K562 (cell line): ENCODE data around the gene LPCAT1. TPM values are rescaled to one million over a fixed set of nuclear protein-coding genes. Genes with fewer than 3 reads are reported as not detected.

Source experiments
- ATAC-seq: fragments of 200-7000 bp; cut with Tn5 transposase; 3 replicates; pipeline ENCODE4 v1.9.1; 2020; ENCODE audit warnings: moderate library complexity
- BruUV-seq: library from RNA; stranded (reverse); fragments of 400-500 nt; replicated peaks from 2 replicates; lab custom pipeline; 2021; lab: Mats Ljungman, UMichigan
- CTCF ChIA-PET: fragments of 300-600 bp; formaldehyde crosslinking; extraction: SDS; loops from one replicate; lab custom pipeline; 2021; ENCODE audit warnings: low intra/inter-chr PET ratio; lab: Yijun Ruan, JAX
- POLR2A ChIA-PET: fragments of 300-600, 350-650 bp; sonication (Branson Sonifier 250); formaldehyde crosslinking; extraction: SDS; loops from one replicate; lab custom pipeline; 2021; ENCODE audit warnings: antibody characterized with exemption, inconsistent platforms; lab: Yijun Ruan, JAX
- DNase-seq, 4 experiments: peaks; one replicate each; pipeline versions ENCODE4 v3.0.0 to v3.0.0-alpha.2; 2011 to 2018; ENCODE audit warnings: low spot score in 3 of 4, mixed read lengths in 3 of 4; ENCODE audit errors: extremely low read depth in 1 of 4
- FAIRE-seq: peaks from 2 replicates; lab custom pipeline; 2011; peaks lifted over from hg19 to GRCh38; lab: Jason Lieb, UNC
- H2AFZ ChIP-seq: 2 replicates; pipeline ENCODE4 v1.6.0; 2011; ENCODE audit warnings: low read depth, low read length, control low read depth, inconsistent platforms
- H3K27ac ChIP-seq: fragments of 200-600 bp; 3 replicates; pipeline ENCODE4 v1.8.0; 2011; ENCODE audit warnings: low read depth, mild to moderate bottlenecking, control low read depth, inconsistent platforms, low read length, moderate library complexity, mixed read lengths; ENCODE audit errors: extremely low read depth
- H3K27me3 ChIP-seq, 2 experiments: fragments of 300-600 bp in 1 of 2; 2 replicates in 1 of 2; 3 replicates in 1 of 2; pipeline versions ENCODE4 v1.6.0 to v1.8.0; 2011; ENCODE audit warnings: inconsistent platforms in 2 of 2, low read length in 2 of 2, mild to moderate bottlenecking in 1 of 2, mixed read lengths in 1 of 2, moderate library complexity in 1 of 2; ENCODE audit not compliant: control insufficient read depth in 2 of 2, insufficient read depth in 2 of 2
- H3K36me3 ChIP-seq: fragments of 300-600 bp; 3 replicates; pipeline ENCODE4 v1.8.0; 2011; ENCODE audit warnings: mild to moderate bottlenecking, low read length, inconsistent platforms; ENCODE audit not compliant: control insufficient read depth, insufficient read depth
- H3K4me1 ChIP-seq, 2 experiments: fragments of 200-600 bp in 1 of 2; replicated peaks in 1 of 2; 2 replicates in 1 of 2; 3 replicates in 1 of 2; pipeline versions ENCODE4 v1.5.1 to v1.8.0; 2011; ENCODE audit warnings: inconsistent platforms in 2 of 2, low read length in 2 of 2, mild to moderate bottlenecking in 1 of 2, mixed read lengths in 1 of 2, moderate library complexity in 1 of 2; ENCODE audit not compliant: control insufficient read depth in 2 of 2, insufficient read depth in 2 of 2
- H3K4me2 ChIP-seq: 2 replicates; pipeline ENCODE4 v1.6.1; 2011; ENCODE audit warnings: low read length, control low read depth, inconsistent platforms, mixed read lengths; ENCODE audit not compliant: insufficient read depth
- H3K4me3 ChIP-seq: fragments of 200-600 bp; sonication (generic), shearing (Covaris generic); 2 replicates; pipeline ENCODE4 v1.5.1; 2016; ENCODE audit warnings: control low read depth, inconsistent platforms
- H3K79me2 ChIP-seq: fragments of 200-600 bp; 3 replicates; pipeline ENCODE4 v1.8.0; 2011; ENCODE audit warnings: low read length, inconsistent platforms; ENCODE audit not compliant: control insufficient read depth, insufficient read depth
- H3K9ac ChIP-seq, 2 experiments: 2 replicates each; pipeline versions ENCODE4 v1.6.0 to v1.6.1; 2011; ENCODE audit warnings: low read depth in 2 of 2, low read length in 2 of 2, control low read depth in 1 of 2, inconsistent platforms in 1 of 2, mild to moderate bottlenecking in 1 of 2, mixed read lengths in 1 of 2; ENCODE audit not compliant: insufficient read depth in 1 of 2
- H3K9me1 ChIP-seq: one replicate; pipeline ENCODE4 v1.6.0; 2011; ENCODE audit warnings: inconsistent platforms, mild to moderate bottlenecking, low read length, moderate library complexity; ENCODE audit not compliant: control insufficient read depth, insufficient read depth
- H3K9me3 ChIP-seq: replicated peaks from 2 replicates; pipeline ENCODE4 v1.5.1; 2011; ENCODE audit warnings: low read depth, low read length, inconsistent platforms; ENCODE audit not compliant: control insufficient read depth, insufficient read depth
- H4K20me1 ChIP-seq: replicated peaks from 2 replicates; pipeline ENCODE4 v1.6.1; 2011; ENCODE audit warnings: low read length, inconsistent platforms, mixed read lengths; ENCODE audit not compliant: control insufficient read depth, insufficient read depth
- ATF6 ChIP-seq: sonication (generic); formaldehyde crosslinking; IDR thresholded peaks from 2 replicates; pipeline ENCODE4 v1.4.0; 2020; ENCODE audit warnings: mild to moderate bottlenecking, missing genetic modification reagents
- BCL6 ChIP-seq: fragments of 250-450 bp; sonication (Bioruptor Pico); IDR thresholded peaks from 2 replicates; pipeline ENCODE4 v1.4.0; 2020
- CC2D1A ChIP-seq: fragments of 450-650 bp; IDR thresholded peaks from 2 replicates; pipeline ENCODE4 v1.6.1; 2017; ENCODE audit warnings: mild to moderate bottlenecking
- ELF4 ChIP-seq: fragments of 450-650 bp; formaldehyde crosslinking; IDR thresholded peaks from 2 replicates; pipeline ENCODE4 v1.4.0; 2022; ENCODE audit warnings: missing genetic modification characterization
- HDAC3 ChIP-seq: fragments of 450-650 bp; IDR thresholded peaks from 2 replicates; pipeline ENCODE4 v1.6.1; 2018; ENCODE audit warnings: borderline replicate concordance, mild to moderate bottlenecking, moderate library complexity; ENCODE audit not compliant: partially characterized antibody
- MTA3 ChIP-seq: fragments of 450-650 bp; formaldehyde crosslinking; IDR thresholded peaks from 2 replicates; pipeline ENCODE4 v1.6.1; 2017; ENCODE audit warnings: mild to moderate bottlenecking, borderline replicate concordance
- THRAP3 ChIP-seq: fragments of 450-650 bp; IDR thresholded peaks from 2 replicates; pipeline ENCODE4 v1.6.1; 2016; ENCODE audit warnings: mild to moderate bottlenecking, inconsistent platforms, borderline replicate concordance
- WGBS: fragments of 100-300 bp; shearing (Covaris generic); methylation state at CpG from one replicate; pipeline ENCODE4 v1.1.6; 2016; ENCODE audit warnings: low coverage, mixed read lengths; ENCODE audit not compliant: insufficient coverage; ENCODE audit errors: missing lambda C conversion rate; 5-methylcytosine and 5-hydroxymethylcytosine counted together
- in situ Hi-C: fragments of 300-500 bp; cut with MboI; formaldehyde crosslinking; loops from 4 replicates; pipeline ENCODE4 v1.15.0; 2018; ENCODE audit warnings: inconsistent platforms, mixed read lengths
- intact Hi-C: fragments of 100-400 bp; cut with micrococcal nuclease; formaldehyde crosslinking; loops from 2 replicates; pipeline ENCODE4 v1.14.2; 2022
- polyA plus RNA-seq, 8 experiments: library from polyadenylated mRNA; depleted of rRNA in 4 of 8; stranded (reverse) in 5 of 8; unstranded in 3 of 8; fragments of >200 nt; fragmentation: Nextera tagmentation in 2 of 8; fragmentation: Illumina TruSeq in 1 of 8; extraction: Ambion mirVana in 2 of 8; extraction: Trizol in 1 of 8; gene quantifications; 2 replicates each; pipeline versions ENCODE4 v1.2.1 to v1.2.3, GENCODE V29; 2011 to 2014; ENCODE audit warnings: inconsistent platforms in 1 of 8, missing spikeins in 1 of 8
- total RNA-seq, 7 experiments: library from RNA; depleted of rRNA in 6 of 7; stranded (reverse); fragments of >200 nt in 6 of 7; fragmentation: Illumina TruSeq in 2 of 7; extraction: Trizol in 2 of 7; gene quantifications; 2 replicates each; pipeline versions ENCODE4 v1.2.1 to v1.2.3, GENCODE V29; 2011 to 2021; ENCODE audit warnings: low replicate concordance in 1 of 7

The LPCAT1 gene
- total and polyA plus RNA-seq, 9 of the 15 experiments (the other 6 are each of a cell fraction or from before 2014, with no cell fraction given): 0.14 to 18.4 (median 13.9) TPM

- H3K9ac ChIP-seq: no peak overlapping the region
- BruUV-seq: no TSS peak
- H3K4me3 ChIP-seq: no peak overlapping the region
- H3K9me1 ChIP-seq: no peaks in the 10 kb centered on the region
- POLR2A ChIA-PET: interaction anchor here (0.6 kb wide), 1 partner anchor 465 kb away, joined by 3 read pairs; no protein-coding TSS in a partner anchor
- H4K20me1 ChIP-seq: peaks cover 5% of the 10 kb centered on the region; the same call in 1 of the 2 replicates
- H3K27ac ChIP-seq: no peak overlapping the region
- no peak overlapping the region for H3K4me2 ChIP-seq
- H3K27me3 ChIP-seq: no peaks in the 10 kb centered on the region
- TF ChIP-seq BCL6 (CRISPR knock-in tag): no peak
- FAIRE-seq: no peak
- in situ Hi-C loops (no loop called here), intact Hi-C loops (no loop called here)
- H3K4me1 ChIP-seq: peaks cover 0 to 12% of the 10 kb centered on the region in 2 experiments; a peak in 1 of 5 replicates
- H2AFZ ChIP-seq: no peak overlapping the region
- no peaks in the 10 kb centered on the region for H3K9me3 ChIP-seq
- no peak for DNase-seq
- 58% methylated on average over 19 of the region's 21 CpGs for WGBS
- CTCF ChIA-PET: no interaction called here
- peaks cover 7% of the 10 kb centered on the region; the same call in 2 of the 3 replicates for H3K36me3 ChIP-seq
- H3K79me2 ChIP-seq: no peaks in the 10 kb centered on the region
- no peak for ATAC-seq
Observed at GRCh38 chr5:1474183-1474839, 49.4 kb downstream of the LPCAT1 start.

GRCh38 chr5:1473746-1474145 is 50.0 kb downstream of the LPCAT1 start:
- Histone ChIP-seq H3K4me2 (no peak overlapping the region), H3K9me3 (no peaks in the 10 kb centered on the region), H3K27ac (no peak overlapping the region), H3K27me3 (no peaks in the 10 kb centered on the region), H3K4me1 (peaks cover 0 to 15% of the 10 kb centered on the region in 2 experiments; a peak in 1 of 5 replicates), H3K79me2 (no peaks in the 10 kb centered on the region), H2AFZ (no peak overlapping the region), H3K36me3 (peaks cover 4% of the 10 kb centered on the region; the same call in 2 of the 3 replicates), H3K4me3 (no peak overlapping the region), H3K9me1 (no peaks in the 10 kb centered on the region), H4K20me1 (peaks cover 5% of the 10 kb centered on the region; the same call in 1 of the 2 replicates), H3K9ac (no peak overlapping the region)
- 78% methylated on average over 12 of the region's 12 CpGs for WGBS
- in situ Hi-C loops (no loop called here), intact Hi-C loops (no loop called here)
- ChIA-PET POLR2A (interaction anchor here (0.6 kb wide), 1 partner anchor 464 kb away, joined by 3 read pairs; no protein-coding TSS in a partner anchor), CTCF (interaction anchor here (0.7 kb wide), 1 partner anchor 259 kb away, joined by 3 read pairs; no protein-coding TSS in a partner anchor)
- TF ChIP-seq HDAC3: no peak
- TF ChIP-seq MTA3: no peak
- no peak for TF ChIP-seq THRAP3
- no peak for TF ChIP-seq CC2D1A
- no peak for TF ChIP-seq ELF4 (CRISPR knock-in tag)
- TF ChIP-seq ATF6: no peak
- no peak for ATAC-seq
- BruUV-seq: no TSS peak
- FAIRE-seq: no peak
- no peak for DNase-seq
